IMR-90 (cell line): ENCODE data around the gene TRIM28. TPM values are rescaled to one million over a fixed set of nuclear protein-coding genes. Genes with fewer than 3 reads are reported as not detected.
A peak's percentile ranks its signal among the peaks of the same experiment; 100 is the strongest.

Experiments used
- ATAC-seq: fragments of 200-7000 bp; cut with Tn5 transposase; 2 replicates; pipeline ENCODE4 v1.9.1; 2020; ENCODE audit warnings: low read depth, mild to moderate bottlenecking, moderate library complexity
- BruUV-seq: library from RNA; stranded (reverse); fragments of 400-500 nt; replicated peaks from 2 replicates; lab custom pipeline; 2021; lab: Mats Ljungman, UMichigan
- CTCF ChIA-PET: fragments of 300-600 bp; formaldehyde crosslinking; extraction: SDS; loops from one replicate; lab custom pipeline; 2021; ENCODE audit warnings: antibody characterized with exemption; lab: Yijun Ruan, JAX
- POLR2A ChIA-PET: fragments of 300-600 bp; sonication (Branson Sonifier 250); formaldehyde crosslinking; loops from one replicate; lab custom pipeline; 2022; ENCODE audit warnings: antibody characterized with exemption; ENCODE audit not compliant: unreplicated experiment; lab: Charles Lee
- DNase-seq: peaks from one replicate; pipeline ENCODE4 v3.0.0; 2013
- H2AFZ ChIP-seq: replicated peaks from 2 replicates; pipeline ENCODE3; 2013; ENCODE audit warnings: low read length, mild to moderate bottlenecking; ENCODE audit not compliant: poor library complexity
- H2AK5ac ChIP-seq: 2 replicates; pipeline ENCODE4 v1.6.1; 2013; ENCODE audit warnings: low read depth, low read length, inconsistent platforms
- H2AK9ac ChIP-seq: replicated peaks from 2 replicates; pipeline ENCODE3; 2013; ENCODE audit warnings: mild to moderate bottlenecking, low read depth, low read length, moderate library complexity; ENCODE audit not compliant: poor library complexity
- H2BK120ac ChIP-seq: 2 replicates; pipeline ENCODE4 v1.6.1; 2013; ENCODE audit warnings: low read depth, low read length, inconsistent platforms
- H2BK15ac ChIP-seq: 3 replicates; pipeline ENCODE4 v1.6.1; 2013; ENCODE audit warnings: low read depth, low read length, inconsistent platforms
- H2BK20ac ChIP-seq: 2 replicates; pipeline ENCODE4 v1.6.1; 2013; ENCODE audit warnings: low read depth, mild to moderate bottlenecking, inconsistent platforms, low read length, moderate library complexity
- H2BK5ac ChIP-seq: 2 replicates; pipeline ENCODE4 v1.6.1; 2013; ENCODE audit warnings: mild to moderate bottlenecking, low read depth, low read length, inconsistent platforms; ENCODE audit not compliant: poor library complexity, severe bottlenecking
- H3K14ac ChIP-seq: replicated peaks from 2 replicates; pipeline ENCODE4 v1.6.1; 2013; ENCODE audit warnings: low read depth, low read length, inconsistent platforms
- H3K18ac ChIP-seq: 2 replicates; pipeline ENCODE4 v1.6.1; 2013; ENCODE audit warnings: low read depth, low read length, control low read depth
- H3K23ac ChIP-seq: 2 replicates; pipeline ENCODE4 v1.6.1; 2013; ENCODE audit warnings: low read depth, low read length, inconsistent platforms
- H3K27ac ChIP-seq: 2 replicates; pipeline ENCODE4 v1.5.1; 2013; ENCODE audit warnings: mild to moderate bottlenecking, control low read depth, low read length; ENCODE audit not compliant: insufficient read depth
- H3K27me3 ChIP-seq: 2 replicates; pipeline ENCODE4 v1.6.1; 2013; ENCODE audit warnings: low read length; ENCODE audit not compliant: control insufficient read depth, insufficient read depth
- H3K36me3 ChIP-seq: 2 replicates; pipeline ENCODE4 v1.6.1; 2013; ENCODE audit warnings: low read length, mixed read lengths; ENCODE audit not compliant: control insufficient read depth, insufficient read depth
- H3K4ac ChIP-seq: 2 replicates; pipeline ENCODE4 v1.6.1; 2013; ENCODE audit warnings: low read depth, low read length, inconsistent platforms
- H3K4me1 ChIP-seq: 2 replicates; pipeline ENCODE4 v1.6.1; 2013; ENCODE audit warnings: low read length, mixed read lengths; ENCODE audit not compliant: control insufficient read depth, insufficient read depth
- H3K4me2 ChIP-seq: 2 replicates; pipeline ENCODE4 v1.6.1; 2013; ENCODE audit warnings: low read depth, mild to moderate bottlenecking, control low read depth, low read length, moderate library complexity
- H3K4me3 ChIP-seq: 2 replicates; pipeline ENCODE4 v1.5.1; 2013; ENCODE audit warnings: low read depth, mild to moderate bottlenecking, control low read depth, low read length, moderate library complexity; ENCODE audit not compliant: insufficient read depth
- H3K56ac ChIP-seq: 2 replicates; pipeline ENCODE4 v1.6.1; 2013; ENCODE audit warnings: low read length, inconsistent platforms; ENCODE audit not compliant: insufficient read depth; ENCODE audit errors: extremely low read depth
- H3K79me1 ChIP-seq, 2 experiments: 2 replicates each; pipeline ENCODE4 v1.6.1; 2013; ENCODE audit warnings: low read length in 2 of 2, inconsistent platforms in 1 of 2, low read depth in 1 of 2
- H3K9ac ChIP-seq: 2 replicates; pipeline ENCODE4 v1.6.1; 2013; ENCODE audit warnings: low read depth, low read length, control low read depth
- H3K9me1 ChIP-seq: 2 replicates; pipeline ENCODE4 v1.6.1; 2013; ENCODE audit warnings: low read length, inconsistent platforms; ENCODE audit not compliant: insufficient read depth
- H3K9me3 ChIP-seq: 2 replicates; pipeline ENCODE4 v1.6.1; 2013; ENCODE audit warnings: low read length; ENCODE audit not compliant: control insufficient read depth, insufficient read depth
- H4K20me1 ChIP-seq: 2 replicates; pipeline ENCODE4 v1.6.1; 2013; ENCODE audit warnings: low read length, inconsistent platforms; ENCODE audit not compliant: insufficient read depth
- H4K5ac ChIP-seq: 2 replicates; pipeline ENCODE4 v1.6.1; 2013; ENCODE audit warnings: mild to moderate bottlenecking, low read depth, low read length, control low read depth
- H4K8ac ChIP-seq, 2 experiments: 2 replicates each; pipeline ENCODE4 v1.6.1; 2013; ENCODE audit warnings: low read depth in 2 of 2, low read length in 2 of 2, control low read depth in 1 of 2, inconsistent platforms in 1 of 2
- H4K91ac ChIP-seq: 2 replicates; pipeline ENCODE4 v1.6.1; 2013; ENCODE audit warnings: low read depth, low read length, inconsistent platforms; ENCODE audit not compliant: insufficient read depth
- BHLHE40 ChIP-seq: fragments of 150-350 bp; IDR thresholded peaks from 2 replicates; pipeline ENCODE4 v1.6.1; 2016; ENCODE audit warnings: mild to moderate bottlenecking, low read depth, low read length
- ELK1 ChIP-seq: fragments of 150-350 bp; IDR thresholded peaks from 2 replicates; pipeline ENCODE4 v1.6.1; 2016; ENCODE audit warnings: low read depth, mild to moderate bottlenecking, low read length, moderate library complexity, borderline replicate concordance
- MAFK ChIP-seq: IDR thresholded peaks from 2 replicates; pipeline ENCODE4 v1.6.1; 2012; ENCODE audit warnings: low read depth, low read length, improper control_type of control experiment
- MAZ ChIP-seq: IDR thresholded peaks from 2 replicates; pipeline ENCODE4 v1.6.1; 2012; ENCODE audit warnings: low read depth, mild to moderate bottlenecking, low read length, improper control_type of control experiment, moderate library complexity, borderline replicate concordance
- MXI1 ChIP-seq: IDR thresholded peaks from 2 replicates; pipeline ENCODE4 v1.6.1; 2012; ENCODE audit warnings: low read depth, mild to moderate bottlenecking, low read length, moderate library complexity, borderline replicate concordance
- RAD21 ChIP-seq: IDR thresholded peaks from 2 replicates; pipeline ENCODE4 v1.6.1; 2012; ENCODE audit warnings: low read length, improper control_type of control experiment
- SMC3 ChIP-seq: fragments of 150-350 bp; IDR thresholded peaks from 2 replicates; pipeline ENCODE4 v1.6.1; 2016; ENCODE audit warnings: low read depth, mild to moderate bottlenecking, antibody characterized with exemption, low read length, moderate library complexity
- USF2 ChIP-seq: fragments of 150-350 bp; IDR thresholded peaks from 2 replicates; pipeline ENCODE4 v1.6.1; 2017; ENCODE audit warnings: mild to moderate bottlenecking, antibody characterized with exemption, low read length, low read depth
- WGBS, 2 experiments: methylation state at CpG; one replicate each; pipeline versions ENCODE4 v1.1.5 to v1.1.7; 2013; ENCODE audit warnings: missing lambda C conversion rate in 2 of 2; ENCODE audit not compliant: insufficient read length in 1 of 2; ENCODE audit errors: extremely low coverage in 2 of 2; 5-methylcytosine and 5-hydroxymethylcytosine counted together
- dilution Hi-C: fragments of 300-500 bp; cut with HindIII; formaldehyde crosslinking; loops from one replicate; pipeline ENCODE4 v1.14.3; 2018; ENCODE audit warnings: low sequenced_read_pairs; ENCODE audit not compliant: unreplicated experiment
- in situ Hi-C: fragments of 300-500 bp; cut with MboI; formaldehyde crosslinking; loops from 3 replicates; pipeline ENCODE4 v1.14.3; 2019; ENCODE audit warnings: low sequenced_read_pairs, inconsistent platforms, mixed read lengths
- intact Hi-C: fragments of 100-400 bp; cut with micrococcal nuclease; formaldehyde crosslinking; loops from 2 replicates; pipeline ENCODE4 v1.10.0; 2022
- polyA plus RNA-seq, 3 experiments: library from polyadenylated mRNA; depleted of rRNA; stranded (reverse); fragments of >200 nt; gene quantifications; 2 replicates each; pipeline ENCODE4 v1.2.3, GENCODE V29; 2012; ENCODE audit warnings: low replicate concordance in 1 of 3
- total RNA-seq: library from RNA; depleted of rRNA; stranded (reverse); fragments of >200 nt; gene quantifications from 2 replicates; pipeline ENCODE4 v1.2.3, GENCODE V29; 2012
- TF ChIP-seq, protein P1 (sequence below): conservative IDR thresholded peaks from 2 replicates; pipeline ENCODE4 v1.5.1; 2012; ENCODE audit warnings: mild to moderate bottlenecking, low read depth, low read length, improper control_type of control experiment

TRIM28 gene
- total and polyA plus RNA-seq, 2 of the 4 experiments (the other 2 are of a cell fraction) = 349 to 465 TPM

DNA sequence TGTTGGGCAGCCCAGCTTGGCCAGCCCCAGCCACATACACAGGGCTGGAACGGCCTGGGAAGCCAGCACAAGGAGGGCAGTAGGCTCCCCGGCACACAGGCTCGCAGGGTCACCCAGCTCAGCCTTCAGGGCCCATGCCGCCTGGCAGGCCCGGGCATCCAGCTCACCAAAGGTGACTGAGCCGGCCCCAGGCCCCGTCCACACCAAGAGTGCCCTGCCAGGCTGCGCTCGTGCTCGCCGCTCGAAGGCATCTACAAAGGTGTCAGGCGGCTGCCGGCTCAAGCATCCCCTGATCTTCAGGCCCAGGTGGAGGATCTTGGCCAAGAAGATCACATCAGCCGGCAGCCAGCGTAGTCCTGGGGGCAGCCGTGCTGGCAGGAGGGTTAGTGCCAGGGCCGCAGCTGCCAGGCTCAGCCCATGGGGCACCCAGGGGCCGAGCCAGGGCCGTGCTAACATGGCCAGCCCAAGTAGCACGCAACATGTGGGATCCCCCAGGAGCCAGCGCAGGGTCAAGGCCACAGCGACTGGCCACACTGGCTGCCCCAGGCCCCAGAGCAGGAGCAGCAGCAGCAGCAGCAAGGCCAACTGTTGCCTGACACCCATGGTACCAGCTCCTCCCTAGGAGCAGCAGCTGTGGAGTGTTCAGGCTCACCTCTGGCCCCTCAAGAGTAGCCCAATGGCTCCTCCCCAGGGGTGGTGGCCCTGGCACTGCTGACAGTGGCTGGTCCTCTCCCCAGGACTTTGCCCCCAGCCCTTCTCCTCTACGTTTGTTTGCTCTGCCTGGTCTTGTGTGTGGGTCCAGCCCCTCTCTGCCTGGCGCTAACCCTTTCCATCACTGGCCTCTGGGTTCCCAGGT lies 32.3 kb upstream of the TRIM28 start, which contains the start of gene SLC27A5:
TSS of gene SLC27A5 (minus strand) at position 640 of the 856 bp plus-strand sequence. CDS start at position 603, 37 bp downstream.
- TF ChIP-seq BHLHE40 (no peak), MAZ (no peak), RAD21 (no peak), SMC3 (no peak), MXI1 (no peak), USF2 (no peak), ELK1 (no peak), MAFK (no peak)
- TF ChIP-seq, protein P1, sequence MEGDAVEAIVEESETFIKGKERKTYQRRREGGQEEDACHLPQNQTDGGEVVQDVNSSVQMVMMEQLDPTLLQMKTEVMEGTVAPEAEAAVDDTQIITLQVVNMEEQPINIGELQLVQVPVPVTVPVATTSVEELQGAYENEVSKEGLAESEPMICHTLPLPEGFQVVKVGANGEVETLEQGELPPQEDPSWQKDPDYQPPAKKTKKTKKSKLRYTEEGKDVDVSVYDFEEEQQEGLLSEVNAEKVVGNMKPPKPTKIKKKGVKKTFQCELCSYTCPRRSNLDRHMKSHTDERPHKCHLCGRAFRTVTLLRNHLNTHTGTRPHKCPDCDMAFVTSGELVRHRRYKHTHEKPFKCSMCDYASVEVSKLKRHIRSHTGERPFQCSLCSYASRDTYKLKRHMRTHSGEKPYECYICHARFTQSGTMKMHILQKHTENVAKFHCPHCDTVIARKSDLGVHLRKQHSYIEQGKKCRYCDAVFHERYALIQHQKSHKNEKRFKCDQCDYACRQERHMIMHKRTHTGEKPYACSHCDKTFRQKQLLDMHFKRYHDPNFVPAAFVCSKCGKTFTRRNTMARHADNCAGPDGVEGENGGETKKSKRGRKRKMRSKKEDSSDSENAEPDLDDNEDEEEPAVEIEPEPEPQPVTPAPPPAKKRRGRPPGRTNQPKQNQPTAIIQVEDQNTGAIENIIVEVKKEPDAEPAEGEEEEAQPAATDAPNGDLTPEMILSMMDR = no peak
- no TSS peak for BruUV-seq
- no peak within 1 kb of the TSS for H2BK120ac ChIP-seq
- peak within 1 kb of the TSS; percentile 31 for H2AK9ac ChIP-seq
- no peak within 1 kb of the TSS for H3K4me2 ChIP-seq
- no peak within 1 kb of the TSS for H3K9ac ChIP-seq
- no peak within 1 kb of the TSS for H2AFZ ChIP-seq
- H3K14ac ChIP-seq = no peak within 1 kb of the TSS
- no peak within 1 kb of the TSS for H3K56ac ChIP-seq
- in situ Hi-C loops (no loop called here), dilution Hi-C loops (no loop called here), intact Hi-C loops (no loop called here)
- H3K36me3 ChIP-seq = peaks cover 13% of the 10 kb centered on the region
- H4K20me1 ChIP-seq = 0 out of 2 replicates have a peak, but pooled peaks cover 7% of the 10 kb centered on the region
- no peaks in the 10 kb centered on the region for H3K4me1 ChIP-seq
- no peak within 1 kb of the TSS for H3K4ac ChIP-seq
- peaks cover 2% of the 10 kb centered on the region; the same call in 1 of the 2 replicates for H3K9me3 ChIP-seq
- H4K91ac ChIP-seq = no peak within 1 kb of the TSS
- no peak within 1 kb of the TSS for H3K23ac ChIP-seq
- DNase-seq = no peak
- no peak within 1 kb of the TSS for H4K5ac ChIP-seq
- ATAC-seq = no peak
- no peak within 1 kb of the TSS for H2BK15ac ChIP-seq
- no peaks in the 10 kb centered on the region for H3K27me3 ChIP-seq
- no peak within 1 kb of the TSS for H2BK5ac ChIP-seq
- H2BK20ac ChIP-seq = no peak within 1 kb of the TSS
- H2AK5ac ChIP-seq = no peak within 1 kb of the TSS
- no peaks in the 10 kb centered on the region for H3K9me1 ChIP-seq
- no peak within 1 kb of the TSS for H3K4me3 ChIP-seq
- no peak within 1 kb of the TSS for H3K18ac ChIP-seq
- POLR2A ChIA-PET = no interaction called here
- CTCF ChIA-PET = no interaction called here
- peaks cover 4 to 40% of the 10 kb centered on the region in 2 experiments; a peak in 3 of 4 replicates for H3K79me1 ChIP-seq
- no peak within 1 kb of the TSS for H3K27ac ChIP-seq
- WGBS, 2 experiments = 94% methylated on average over 24 of the region's 25 CpGs; no CpG with 5 or more reads in 1 of the 2 experiments
- H4K8ac ChIP-seq = no peak within 1 kb of the TSS
